HG02763 (cell line): ENCODE measurements around the gene DEFB132.
"Not testable (repeated sequence)": the region's sequence is repeated elsewhere in the genome, so short reads cannot be mapped to it uniquely, and the experiment has no call there.

Source experiments
- ATAC-seq: cut with Tn5 transposase; IDR thresholded peaks from one replicate; pipeline ENCODE4 v1.9.1; 2021; ENCODE audit warnings: mild to moderate bottlenecking, moderate library complexity; ENCODE audit not compliant: unreplicated experiment

DEFB132 gene, protein sequence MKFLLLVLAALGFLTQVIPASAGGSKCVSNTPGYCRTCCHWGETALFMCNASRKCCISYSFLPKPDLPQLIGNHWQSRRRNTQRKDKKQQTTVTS

DNA sequence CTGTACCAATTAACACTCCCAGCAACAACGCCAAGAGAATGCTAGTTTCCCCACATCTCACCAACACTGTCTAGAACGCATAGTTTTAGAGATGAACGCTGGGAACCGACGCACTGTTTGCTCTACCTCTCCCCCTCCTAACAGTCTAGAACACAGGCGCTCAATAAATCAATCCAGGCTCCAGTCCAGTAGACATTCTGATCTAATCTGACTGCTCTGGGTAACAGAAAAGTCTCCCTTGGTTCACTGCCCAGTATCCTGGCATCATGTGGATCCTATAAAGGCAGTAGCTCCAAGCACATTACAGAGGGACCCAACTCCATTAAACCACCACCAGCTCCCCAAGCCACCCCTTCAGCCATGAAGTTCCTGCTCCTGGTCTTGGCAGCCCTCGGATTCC, at the start of gene DEFB132:
Gene DEFB132 (plus strand): TSS at position 306 of the 400 bp plus-strand sequence. CDS start 55 bp downstream, at position 361.
- no peak for ATAC-seq

DNA sequence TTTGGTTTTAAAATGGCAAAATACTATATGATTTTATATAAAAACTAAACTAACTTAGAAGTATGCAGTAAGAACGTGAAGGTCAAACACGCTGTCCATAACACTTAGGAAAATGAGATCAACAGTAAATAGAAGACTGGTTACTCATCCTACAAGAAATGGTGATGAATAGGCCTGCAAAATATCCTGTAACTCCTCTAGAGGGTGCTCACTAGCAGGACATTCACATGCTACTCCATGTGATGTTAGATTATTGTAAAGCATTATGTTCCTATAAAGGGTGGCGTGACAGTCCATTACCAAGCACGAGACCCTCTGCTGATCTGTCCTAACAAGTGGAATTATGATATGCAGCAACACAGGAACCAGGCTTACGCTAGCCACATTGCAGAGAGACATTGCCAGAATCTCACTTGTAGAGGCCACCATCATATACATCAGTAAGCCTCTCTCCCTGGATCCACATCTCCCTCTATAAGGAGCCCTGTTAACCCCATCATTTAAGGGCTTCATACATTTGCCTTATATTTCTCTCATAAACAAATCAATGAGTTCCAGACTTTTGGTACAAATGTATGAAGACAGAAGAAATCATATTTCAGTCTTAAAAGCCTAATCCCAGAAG, 48.5 kb upstream of the DEFB132 start:
- no peak for ATAC-seq

DNA sequence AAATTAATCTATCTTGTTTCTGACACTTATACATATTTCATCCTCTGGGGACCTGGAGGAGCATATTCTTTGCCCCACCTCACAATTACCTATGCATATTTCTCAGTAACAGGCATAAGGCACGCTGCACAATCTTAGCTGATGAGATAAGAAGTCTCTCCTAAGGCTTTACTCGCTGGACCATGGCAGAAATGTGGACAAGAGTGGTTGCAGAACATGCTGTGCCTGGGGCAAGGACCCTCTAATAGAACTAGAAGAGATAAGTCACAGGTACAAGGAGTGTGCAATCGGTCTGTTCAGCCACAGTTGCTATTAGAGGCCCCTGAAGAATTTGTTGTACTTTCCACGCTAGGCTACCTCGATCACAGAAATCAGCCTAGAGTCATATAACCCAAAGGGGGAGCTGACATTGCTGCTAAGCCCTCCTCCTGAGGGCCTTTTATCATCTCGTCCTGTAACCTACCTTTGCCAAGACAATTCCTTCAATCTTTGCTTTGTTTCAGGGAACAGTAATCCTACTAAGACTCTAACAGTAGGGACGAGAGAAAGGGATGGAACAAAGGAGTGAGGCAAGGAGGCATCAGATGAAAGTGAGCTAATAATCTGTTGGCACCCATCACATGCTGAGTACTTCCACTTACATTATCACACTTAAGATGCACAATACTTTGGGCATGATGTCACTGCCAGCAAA, 46.6 kb upstream of the DEFB132 start:
- no peak for ATAC-seq

DNA sequence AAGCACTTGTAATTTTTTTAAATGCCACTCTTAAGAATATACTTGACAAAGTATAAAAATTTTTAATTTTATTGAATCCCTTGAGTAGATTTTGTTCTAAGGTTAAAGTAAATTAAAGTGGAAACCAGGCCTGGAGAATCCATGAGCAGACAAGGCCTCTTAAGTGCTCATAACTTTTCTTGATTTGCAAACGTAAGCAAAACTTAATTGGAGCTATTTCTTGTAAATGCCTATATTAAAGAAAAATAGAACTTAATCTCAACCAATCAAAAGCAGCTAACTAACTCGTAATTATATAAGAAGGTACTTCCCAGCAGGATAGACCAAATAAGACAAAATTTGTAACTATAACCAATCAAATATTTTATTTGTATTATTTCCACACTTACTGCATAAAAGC, 43.1 kb upstream of the DEFB132 start:
- no peak for ATAC-seq

DNA sequence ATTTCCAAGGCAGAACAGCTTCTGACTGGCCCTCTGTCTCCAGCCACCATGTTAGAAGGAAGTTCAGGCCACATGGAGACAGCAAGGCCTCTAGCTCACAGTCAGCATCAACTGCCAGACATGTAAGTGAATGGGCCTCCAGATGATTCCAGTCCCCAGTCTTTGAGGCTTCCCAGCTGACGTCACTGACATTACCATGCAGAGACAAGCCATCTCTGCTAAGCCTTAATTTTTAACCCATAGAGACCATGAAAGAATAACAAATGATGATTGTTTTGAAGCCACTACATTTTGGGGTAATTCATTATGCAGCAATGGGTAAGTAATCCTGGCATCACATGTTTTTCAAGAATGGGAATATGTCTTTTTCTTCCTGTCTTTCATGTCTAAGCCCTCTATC, 41.7 kb upstream of the DEFB132 start:
- no peak for ATAC-seq

DNA sequence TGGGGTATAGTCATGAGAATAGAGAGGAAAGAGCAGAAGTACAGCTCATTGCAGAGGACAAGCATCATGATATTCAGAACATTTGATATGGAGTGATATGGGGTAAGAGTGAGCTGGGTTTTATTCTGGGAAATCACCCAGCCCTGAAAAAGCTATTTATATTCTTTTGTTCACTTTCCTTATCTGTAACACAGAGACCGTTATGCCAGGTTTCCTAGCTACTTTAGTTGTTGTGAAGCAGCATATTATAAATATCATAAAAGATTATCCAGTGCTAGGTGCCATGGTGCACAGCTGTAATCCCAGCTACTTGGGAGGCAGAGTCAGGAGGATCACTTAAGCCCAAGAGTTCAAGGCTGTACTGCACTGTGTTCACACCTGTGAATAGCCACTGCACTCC, 40.3 kb upstream of the DEFB132 start:
- no peak for ATAC-seq

DNA sequence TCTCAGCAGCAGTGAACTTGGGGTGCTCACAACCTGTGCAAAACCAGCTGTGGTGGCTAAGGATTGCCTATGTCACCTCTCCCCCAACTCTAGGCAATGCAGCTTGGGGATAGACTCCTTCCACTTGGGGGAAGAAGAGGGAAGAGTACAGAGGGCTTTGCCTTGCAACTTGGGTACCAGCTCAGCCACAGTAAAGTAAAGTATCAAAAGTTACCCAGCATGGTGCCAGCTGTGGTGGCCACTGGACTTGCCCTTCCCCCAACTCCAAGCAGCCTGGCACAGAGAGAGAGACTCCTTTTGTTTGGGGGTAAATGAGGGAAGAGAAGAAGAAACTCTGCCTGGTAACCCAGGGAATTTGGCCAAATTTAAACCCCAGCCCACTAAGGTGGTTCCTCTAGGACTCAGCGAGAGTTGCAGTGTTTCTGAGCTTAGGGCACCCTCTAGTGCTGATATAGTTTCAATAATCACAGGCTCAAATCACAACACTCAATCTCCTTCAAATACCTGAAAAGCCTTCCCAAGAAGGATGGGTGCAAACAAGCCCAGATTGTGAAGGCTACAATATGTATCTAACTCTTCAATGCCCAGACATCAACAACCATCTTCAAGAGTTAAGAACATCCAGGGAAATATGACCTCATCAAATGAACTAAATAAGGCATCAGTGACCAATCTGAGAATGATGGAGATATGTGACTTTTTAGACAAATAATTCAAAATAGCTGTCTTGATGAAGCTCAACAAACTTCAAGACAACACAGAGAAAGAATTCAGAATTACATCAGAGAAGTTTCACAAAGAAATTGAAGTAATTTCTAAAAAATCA, 38.0 kb upstream of the DEFB132 start:
- no peak for ATAC-seq

DNA sequence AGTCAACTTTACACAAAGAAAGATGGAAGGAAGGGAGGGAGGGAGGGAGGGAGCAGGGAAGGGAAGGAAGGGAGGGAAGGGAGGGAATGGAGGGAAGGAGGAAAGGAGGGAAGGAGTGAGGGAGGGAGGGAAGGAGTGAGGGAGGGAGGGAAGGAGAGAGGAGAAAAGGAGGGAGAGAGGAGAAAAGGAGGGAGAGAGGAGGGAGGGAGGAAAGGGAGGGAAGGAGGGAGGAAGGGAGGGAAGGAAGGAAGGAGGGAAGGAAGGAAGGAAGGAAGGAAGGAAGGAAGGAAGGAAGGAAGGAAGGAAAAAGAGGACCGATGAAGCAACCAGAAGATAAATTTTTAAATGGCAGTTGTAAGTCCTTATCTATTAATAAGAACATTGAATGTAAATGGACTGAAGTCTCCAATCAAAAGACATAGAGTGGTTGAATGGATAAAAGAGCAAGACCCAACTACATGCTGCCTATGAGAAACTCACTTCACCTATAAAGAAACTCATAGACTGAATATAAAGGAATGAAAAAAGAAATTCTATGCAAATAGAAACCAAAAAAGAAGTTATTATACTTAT, 36.2 kb upstream of the DEFB132 start:
- no peak for ATAC-seq

DNA sequence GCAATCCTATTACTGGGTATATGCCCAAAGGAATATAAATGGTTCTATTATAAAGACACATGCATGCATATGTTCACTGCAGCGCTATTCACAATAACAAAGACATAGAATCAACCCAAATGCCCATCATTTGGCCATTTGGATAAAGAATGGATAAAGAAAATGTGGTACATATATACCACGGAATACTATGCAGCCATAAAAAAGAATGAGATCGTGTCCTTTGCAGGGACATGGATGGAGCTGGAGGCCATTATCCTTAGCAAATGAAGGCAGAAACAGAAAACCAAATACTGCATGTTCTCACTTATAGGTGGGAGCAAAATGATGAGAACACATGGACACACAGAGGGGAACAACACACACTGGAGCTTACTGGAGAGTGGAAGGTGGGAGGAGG, 31.6 kb upstream of the DEFB132 start:
- not testable (repeated sequence) for ATAC-seq

DNA sequence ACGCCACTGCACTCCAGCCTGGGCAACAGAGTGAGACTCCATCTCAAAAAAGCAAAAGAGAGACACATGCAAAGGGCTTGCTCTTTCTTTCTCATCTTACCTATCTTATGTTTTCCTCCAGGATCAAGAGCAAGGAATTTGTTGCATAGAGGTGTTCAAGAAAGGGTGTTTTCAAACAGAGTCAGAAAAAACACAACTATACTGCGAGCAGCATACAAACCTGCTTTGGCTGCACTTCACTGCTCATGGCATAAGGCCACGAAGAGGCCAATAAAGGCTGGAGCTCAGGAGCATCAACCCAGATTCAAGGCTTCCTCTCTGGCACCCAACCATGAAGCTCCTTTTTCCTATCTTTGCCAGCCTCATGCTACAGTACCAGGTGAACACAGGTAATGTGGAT, 30.6 kb upstream of the DEFB132 start, which contains the start of gene DEFB129:
Gene DEFB129 (plus strand): TSS at position 301 of the 400 bp plus-strand sequence. CDS start 31 bp downstream, at position 332.
- no peak for ATAC-seq

DNA sequence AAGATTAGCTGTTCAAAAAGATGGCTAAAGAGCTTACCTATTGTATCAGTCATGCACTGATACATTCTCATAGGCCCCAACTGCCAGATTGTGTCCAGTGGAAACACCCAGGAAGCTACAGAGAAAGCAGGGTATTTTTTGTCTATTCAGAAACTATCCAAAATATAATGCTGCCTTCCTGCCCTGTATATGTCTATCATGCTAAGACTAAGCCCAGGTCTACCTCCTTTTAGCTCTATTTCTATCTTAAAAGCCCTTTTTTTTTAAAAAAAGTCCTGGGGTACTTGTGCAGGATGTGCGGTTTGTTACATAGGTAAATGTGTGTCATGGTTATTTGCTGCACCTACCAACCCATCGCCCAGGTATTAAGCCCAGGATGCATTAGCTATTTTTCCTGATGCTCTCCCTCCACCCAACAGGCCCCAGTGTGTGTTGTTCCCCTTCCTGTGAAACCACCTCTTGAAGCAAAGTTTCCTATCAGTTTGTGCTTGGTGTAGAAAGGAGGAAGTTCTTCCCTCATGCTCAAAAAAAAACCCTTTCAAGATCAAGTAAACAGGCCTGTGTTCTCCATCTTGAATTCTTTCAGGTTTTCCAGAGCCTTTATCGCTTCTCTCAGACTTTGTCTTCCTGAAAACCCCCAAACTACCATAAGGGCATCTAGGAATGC, 30.0 kb upstream of the DEFB132 start:
- no peak for ATAC-seq

DNA sequence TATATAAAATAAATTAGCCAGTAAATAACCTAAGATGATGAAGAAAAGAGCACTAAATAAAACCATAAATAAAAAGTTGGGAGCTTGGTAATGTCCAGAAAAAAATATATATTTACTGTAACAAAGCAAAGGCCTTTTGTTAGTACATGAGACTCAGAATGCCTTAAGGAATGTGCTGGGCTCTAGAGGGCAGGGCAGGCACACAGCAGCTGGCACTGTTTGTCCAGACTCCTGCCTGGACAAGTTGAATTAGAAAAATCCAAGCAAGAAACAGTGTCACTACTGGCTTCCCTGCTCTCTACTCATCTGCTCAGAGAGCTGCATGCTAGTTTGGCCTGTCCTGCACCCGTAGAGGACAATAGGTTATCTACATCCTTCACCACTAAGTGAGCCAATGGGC, 21.6 kb upstream of the DEFB132 start:
- no peak for ATAC-seq

DNA sequence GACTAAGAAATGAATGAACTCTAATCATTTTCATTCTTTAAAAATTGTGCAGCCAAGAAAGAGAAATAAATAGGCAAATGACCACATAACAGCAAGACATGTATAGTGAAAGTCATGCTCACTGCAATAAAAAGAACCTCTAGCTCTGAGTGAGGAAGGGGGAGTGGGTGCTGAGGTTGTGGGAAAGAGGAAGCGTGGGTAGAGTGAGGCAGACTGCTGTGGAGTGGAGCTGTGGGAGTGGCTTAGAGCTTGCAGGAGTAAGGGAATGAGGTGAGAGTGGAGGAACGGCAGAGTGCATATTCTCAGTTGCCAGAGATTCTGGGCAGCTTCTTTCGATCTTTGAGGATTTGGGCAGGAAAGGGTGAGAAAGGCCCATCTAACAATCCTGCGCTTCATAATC, 20.0 kb upstream of the DEFB132 start:
- no peak for ATAC-seq

DNA sequence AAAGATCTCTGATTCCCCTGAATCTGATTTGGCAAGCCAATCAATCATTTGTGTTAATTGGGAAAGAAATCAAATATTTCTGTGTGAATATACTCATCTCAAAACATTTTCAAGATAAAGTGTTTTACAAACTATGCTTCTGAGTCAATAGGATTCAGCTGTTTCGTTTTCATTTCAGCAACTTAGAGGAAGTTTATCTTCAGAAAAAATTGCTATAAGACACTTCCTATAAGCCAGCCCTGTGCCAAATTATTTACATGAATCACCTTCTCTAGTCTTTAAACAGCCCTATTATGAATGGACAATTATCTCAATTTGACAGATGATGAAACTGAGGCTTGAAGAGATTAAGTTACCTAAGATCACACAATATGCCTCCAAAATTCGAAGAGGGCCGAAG, 19.6 kb upstream of the DEFB132 start:
- no peak for ATAC-seq

DNA sequence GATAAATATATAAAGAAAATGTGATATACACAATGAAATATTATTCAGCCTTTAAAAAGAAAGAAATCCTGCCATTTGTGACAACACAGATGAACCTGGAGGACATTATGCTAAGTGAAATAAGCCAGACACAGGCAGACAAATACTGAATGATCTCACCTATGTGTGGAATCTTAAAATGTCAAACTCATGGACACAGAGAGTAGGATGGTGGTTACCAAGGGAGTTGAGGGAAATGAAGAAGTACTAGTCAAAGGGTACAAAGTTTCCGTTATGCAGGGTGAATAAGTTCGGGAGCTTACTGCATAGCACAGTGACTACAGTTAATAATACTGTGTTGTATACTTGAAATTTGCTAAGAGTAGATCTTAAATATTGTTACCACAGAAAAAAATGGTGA, 14.6 kb upstream of the DEFB132 start:
- no peak for ATAC-seq

DNA sequence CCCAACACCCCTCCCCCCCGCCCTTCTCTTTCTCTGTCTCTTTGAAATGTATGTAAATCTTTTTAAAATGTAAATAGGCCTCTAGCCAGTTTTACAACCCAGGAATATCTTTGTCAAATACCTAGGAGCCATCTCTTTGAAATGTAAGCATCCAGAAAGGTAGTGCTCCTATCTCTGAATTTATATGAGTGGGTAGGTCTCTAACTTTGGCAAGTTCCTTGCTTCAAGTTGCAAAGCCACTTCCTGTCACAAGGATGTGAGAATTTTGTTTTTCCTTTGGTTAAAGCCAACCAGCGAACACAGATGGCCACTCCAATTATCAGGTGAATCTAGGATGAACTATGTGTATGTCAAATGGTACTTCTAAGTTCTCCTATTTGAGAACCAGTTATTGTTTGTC, 6.2 kb upstream of the DEFB132 start:
- ATAC-seq: no peak

DNA sequence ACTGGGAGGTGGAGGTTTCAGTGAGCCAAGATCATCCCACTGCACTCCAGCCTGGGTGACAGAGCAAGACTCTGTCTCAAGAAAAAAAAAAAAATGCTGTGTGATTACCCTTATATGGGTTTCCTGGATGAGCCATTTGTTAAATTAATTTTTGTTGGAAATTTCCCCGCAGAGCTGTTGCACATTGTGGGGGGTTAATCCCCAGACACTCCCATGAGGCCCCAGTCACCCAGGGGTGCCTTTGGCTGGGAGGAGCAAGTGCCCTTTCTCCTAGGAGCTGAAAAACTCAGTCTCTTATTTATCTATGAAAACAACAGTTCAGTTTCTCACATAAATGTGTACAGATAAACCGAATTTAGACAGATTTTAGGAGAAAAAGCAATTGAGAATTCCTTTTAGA, 4.7 kb upstream of the DEFB132 start:
- no peak for ATAC-seq

DNA sequence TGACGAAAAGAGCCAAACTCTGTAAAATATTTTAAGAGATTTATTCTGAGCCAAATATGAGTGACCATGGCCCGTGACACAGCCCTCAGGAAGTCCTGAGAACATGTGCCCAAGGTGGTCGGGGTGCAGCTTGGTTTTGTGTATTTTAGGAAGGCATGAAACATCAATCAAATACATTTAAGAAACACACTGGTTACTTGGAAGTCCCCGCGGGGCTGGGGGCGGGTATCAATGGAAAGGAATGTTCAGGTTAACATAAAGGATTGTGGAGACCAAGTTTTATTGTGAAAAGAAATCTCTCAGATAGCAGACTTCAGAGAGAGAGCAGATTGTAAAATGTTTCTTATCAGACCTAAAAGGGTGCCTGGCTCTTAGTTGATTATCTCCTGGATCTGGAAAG, 4.1 kb upstream of the DEFB132 start:
- ATAC-seq: not testable (repeated sequence)

DNA sequence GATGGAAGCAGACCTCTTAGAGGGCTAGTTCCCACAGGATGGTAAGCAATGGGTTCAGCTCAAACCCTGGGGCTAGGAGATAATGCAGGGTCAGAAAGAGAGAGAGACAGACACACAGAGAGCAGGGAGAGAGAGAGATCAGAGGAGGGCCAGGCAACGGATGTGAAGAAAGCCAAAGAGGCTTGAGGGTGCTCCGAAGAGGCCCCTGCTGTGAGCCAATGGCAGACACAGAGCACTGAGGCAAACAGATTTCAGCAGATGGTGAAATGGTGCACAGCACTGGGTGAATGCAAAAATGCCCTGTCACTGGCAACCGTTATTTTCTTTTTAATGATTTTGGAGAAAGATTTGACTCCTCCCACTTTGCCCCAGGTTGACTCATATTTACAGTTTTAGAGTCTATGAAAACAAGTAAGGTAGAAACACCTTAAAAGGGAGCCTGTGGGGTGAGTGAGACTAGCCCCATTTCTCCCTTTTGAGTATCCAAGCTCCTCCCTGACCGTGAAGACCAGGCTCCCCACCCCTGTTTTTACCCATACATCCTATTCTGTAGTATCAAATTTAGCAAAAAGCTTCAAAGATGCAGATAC, 840 bp downstream of the DEFB132 start:
- ATAC-seq: no peak

DNA sequence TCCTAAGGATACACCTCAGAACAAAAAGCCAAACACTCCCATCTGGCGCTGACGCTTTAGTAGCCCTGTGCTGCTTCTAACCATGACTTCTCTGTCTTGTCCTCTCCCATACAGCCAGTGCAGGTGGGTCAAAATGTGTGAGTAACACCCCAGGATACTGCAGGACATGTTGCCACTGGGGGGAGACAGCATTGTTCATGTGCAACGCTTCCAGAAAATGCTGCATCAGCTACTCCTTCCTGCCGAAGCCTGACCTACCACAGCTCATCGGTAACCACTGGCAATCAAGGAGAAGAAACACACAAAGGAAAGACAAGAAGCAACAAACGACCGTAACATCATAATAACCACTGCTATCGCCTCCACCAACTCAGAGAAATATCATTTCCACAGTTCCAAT, 1.4 kb downstream of the DEFB132 start:
- no peak for ATAC-seq
